Left ventricle myocardium inferior (tissue), 1 donor: ENCODE measurements around the gene KCNQ1. TPM values are rescaled to one million over a fixed set of nuclear protein-coding genes. Genes with fewer than 3 reads are reported as not detected.
A peak's percentile ranks its signal among the peaks of the same experiment; 100 is the strongest.

Source experiments
- DNase-seq: peaks from one replicate; pipeline ENCODE4 v3.0.0-alpha.2; 2020
- H3K27ac ChIP-seq: fragments of 200-600 bp; replicated peaks from 2 replicates; pipeline ENCODE4 v1.8.0; 2021
- H3K27me3 ChIP-seq: fragments of 200-600 bp; 2 replicates; pipeline ENCODE4 v1.8.0; 2021; ENCODE audit warnings: low read depth
- H3K36me3 ChIP-seq: fragments of 200-600 bp; 2 replicates; pipeline ENCODE4 v1.8.0; 2021
- H3K4me1 ChIP-seq: fragments of 200-600 bp; 2 replicates; pipeline ENCODE4 v1.8.0; 2021
- H3K4me3 ChIP-seq: fragments of 200-600 bp; 2 replicates; pipeline ENCODE4 v1.8.0; 2021; ENCODE audit warnings: mild to moderate bottlenecking, moderate library complexity
- H3K9me3 ChIP-seq: fragments of 200-600 bp; replicated peaks from 2 replicates; pipeline ENCODE4 v1.8.0; 2021
- intact Hi-C: fragments of 100-400 bp; cut with micrococcal nuclease; formaldehyde crosslinking; loops from one replicate; pipeline ENCODE4 v1.11.0; 2022
- total RNA-seq: library from RNA; stranded (reverse); fragmentation: NEBNext Ultra II Directional; extraction: Animal tissue kit (Norgen Biotek cat#: 25700); gene quantifications from one replicate; pipeline ENCODE4 v1.2.1, GENCODE V29; 2021
- TF ChIP-seq, protein P1 (sequence below): fragments of 200-600 bp; IDR thresholded peaks from 2 replicates; pipeline ENCODE4 v1.8.0; 2021; ENCODE audit warnings: antibody characterized with exemption, mild to moderate bottlenecking, borderline replicate concordance
- donor health status: DM: no; HTN: yes; CAD: no; lungs with severe emphysema.

KCNQ1 gene
- total RNA-seq, 1 donor from 2014 or later, result 41.8 TPM

DNA sequence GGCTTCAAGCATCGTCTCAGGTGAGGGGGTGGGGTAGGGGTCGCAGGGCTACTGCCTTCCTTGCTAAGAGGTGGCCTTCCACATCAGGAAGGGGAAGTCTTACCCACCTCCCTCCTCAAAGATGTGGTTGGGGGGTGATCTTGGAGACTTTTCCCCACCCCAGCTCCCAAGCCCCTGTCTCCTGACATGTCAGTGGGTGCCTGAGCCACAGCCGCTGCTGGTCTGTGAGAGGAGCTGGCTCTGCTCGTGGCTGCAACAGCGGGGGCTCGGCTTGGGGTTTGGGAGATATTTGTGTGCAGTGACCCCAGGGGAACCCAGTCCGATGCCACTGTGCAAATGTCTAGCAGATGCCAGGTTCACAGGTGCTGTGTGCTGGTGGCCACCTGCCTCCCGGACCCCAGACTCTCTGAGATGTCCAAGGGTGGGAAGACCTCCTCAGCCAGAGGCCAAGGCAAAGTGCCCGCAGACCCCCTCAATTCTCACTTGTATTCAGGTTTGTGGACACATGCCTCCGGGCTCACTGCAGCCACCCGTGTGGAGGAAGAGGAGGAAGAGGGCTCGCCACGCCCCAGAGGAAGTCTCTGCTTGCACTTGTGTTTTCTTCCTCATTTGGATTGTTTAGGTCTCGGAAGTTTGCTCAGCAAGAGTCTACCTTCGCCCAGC, 1.9 kb downstream of the KCNQ1 start:
- TF ChIP-seq, protein P1, sequence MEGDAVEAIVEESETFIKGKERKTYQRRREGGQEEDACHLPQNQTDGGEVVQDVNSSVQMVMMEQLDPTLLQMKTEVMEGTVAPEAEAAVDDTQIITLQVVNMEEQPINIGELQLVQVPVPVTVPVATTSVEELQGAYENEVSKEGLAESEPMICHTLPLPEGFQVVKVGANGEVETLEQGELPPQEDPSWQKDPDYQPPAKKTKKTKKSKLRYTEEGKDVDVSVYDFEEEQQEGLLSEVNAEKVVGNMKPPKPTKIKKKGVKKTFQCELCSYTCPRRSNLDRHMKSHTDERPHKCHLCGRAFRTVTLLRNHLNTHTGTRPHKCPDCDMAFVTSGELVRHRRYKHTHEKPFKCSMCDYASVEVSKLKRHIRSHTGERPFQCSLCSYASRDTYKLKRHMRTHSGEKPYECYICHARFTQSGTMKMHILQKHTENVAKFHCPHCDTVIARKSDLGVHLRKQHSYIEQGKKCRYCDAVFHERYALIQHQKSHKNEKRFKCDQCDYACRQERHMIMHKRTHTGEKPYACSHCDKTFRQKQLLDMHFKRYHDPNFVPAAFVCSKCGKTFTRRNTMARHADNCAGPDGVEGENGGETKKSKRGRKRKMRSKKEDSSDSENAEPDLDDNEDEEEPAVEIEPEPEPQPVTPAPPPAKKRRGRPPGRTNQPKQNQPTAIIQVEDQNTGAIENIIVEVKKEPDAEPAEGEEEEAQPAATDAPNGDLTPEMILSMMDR, result no peak
- DNase-seq, result no peak
- no peaks in the 10 kb centered on the region for H3K9me3 ChIP-seq
- H3K36me3 ChIP-seq, result no peaks in the 10 kb centered on the region
- H3K27ac ChIP-seq, result peak overlapping the region; percentile 55
- peaks cover 28% of the 10 kb centered on the region for H3K27me3 ChIP-seq
- H3K4me1 ChIP-seq, result peaks cover 53% of the 10 kb centered on the region
- peak overlapping the region; percentile 66 for H3K4me3 ChIP-seq
- intact Hi-C loops, result no loop called here

GRCh38 chr11:2447253-2447950, 2.6 kb downstream of the KCNQ1 start:
- Histone ChIP-seq H3K27me3 (peaks cover 32% of the 10 kb centered on the region), H3K36me3 (no peaks in the 10 kb centered on the region), H3K4me1 (peaks cover 59% of the 10 kb centered on the region), H3K9me3 (no peaks in the 10 kb centered on the region), H3K4me3 (peak overlapping the region; percentile 66), H3K27ac (peak overlapping the region; percentile 12)
- TF ChIP-seq, protein P1, result no peak
- intact Hi-C loops, result no loop called here
- DNase-seq, result no peak

- intact Hi-C loops, result no loop called here
- TF ChIP-seq, protein P1, result no peak
- Histone ChIP-seq H3K9me3 (no peaks in the 10 kb centered on the region), H3K4me3 (peak overlapping the region; percentile 66), H3K4me1 (peaks cover 60% of the 10 kb centered on the region), H3K27me3 (peaks cover 31% of the 10 kb centered on the region), H3K27ac (peak overlapping the region; percentile 58), H3K36me3 (no peaks in the 10 kb centered on the region)
- DNase-seq, result no peak
Measured at GRCh38 chr11:2447951-2448650, 3.3 kb downstream of the KCNQ1 start.

GRCh38 chr11:2448661-2449547, 4.1 kb downstream of the KCNQ1 start:
- Histone ChIP-seq H3K36me3 (no peaks in the 10 kb centered on the region), H3K27ac (peak overlapping the region; percentile 58), H3K27me3 (peaks cover 23% of the 10 kb centered on the region), H3K9me3 (no peaks in the 10 kb centered on the region), H3K4me3 (no peak overlapping the region), H3K4me1 (peaks cover 58% of the 10 kb centered on the region)
- TF ChIP-seq, protein P1, result no peak
- intact Hi-C loops, result no loop called here
- no peak for DNase-seq
